Nephron progenitor cell (in vitro differentiated cells): ENCODE data around the gene RUNX1.

Experiments
- DNase-seq: peaks from one replicate; pipeline ENCODE4 v3.0.0; 2021
- H3K27ac Mint-ChIP-seq: 2 replicates; pipeline ENCODE4 v1.8.0; 2021; ENCODE audit warnings: mild to moderate bottlenecking, moderate library complexity, mixed read lengths
- H3K27me3 Mint-ChIP-seq: 2 replicates; pipeline ENCODE4 v1.8.0; 2021; ENCODE audit warnings: mild to moderate bottlenecking, low read depth, mixed read lengths; ENCODE audit not compliant: poor library complexity
- H3K36me3 Mint-ChIP-seq: 2 replicates; pipeline ENCODE4 v1.8.0; 2021; ENCODE audit warnings: low read depth, mixed read lengths
- H3K4me1 Mint-ChIP-seq: 2 replicates; pipeline ENCODE4 v1.8.0; 2021; ENCODE audit warnings: mixed read lengths
- H3K4me3 Mint-ChIP-seq: 2 replicates; pipeline ENCODE4 v1.8.0; 2021; ENCODE audit warnings: mild to moderate bottlenecking, moderate library complexity, mixed read lengths
- H3K9me3 Mint-ChIP-seq: 2 replicates; pipeline ENCODE4 v1.8.0; 2021; ENCODE audit warnings: mild to moderate bottlenecking, moderate library complexity, mixed read lengths
- CTCF ChIP-seq: fragments of 200-600 bp; sonication (generic); IDR thresholded peaks from 2 replicates; pipeline ENCODE4 v1.5.0; 2021; ENCODE audit warnings: antibody characterized with exemption

The RUNX1 gene

DNA sequence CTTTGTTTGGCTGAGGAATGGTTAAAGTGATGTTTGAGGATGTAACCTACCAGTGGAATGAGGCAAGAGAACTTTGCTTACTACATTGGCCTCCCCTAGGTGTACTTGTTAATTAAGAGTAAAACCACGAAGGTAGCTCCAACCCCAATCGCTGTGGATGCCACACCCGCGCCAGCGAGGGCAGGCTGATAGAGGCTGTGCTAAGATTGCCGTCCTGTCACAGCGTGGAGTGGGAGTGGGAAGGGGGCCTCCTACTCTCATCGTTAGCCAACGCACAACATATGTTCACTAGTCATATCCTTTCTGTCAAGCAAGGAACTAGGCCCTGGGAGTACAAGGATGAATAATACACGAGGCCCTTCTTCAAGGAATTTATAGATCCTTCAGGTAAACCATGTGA, 99.6 kb downstream of the RUNX1 start:
- Mint-ChIP-seq H3K4me3 (no peak overlapping the region), H3K9me3 (peaks cover under 1% of the 10 kb centered on the region), H3K27me3 (peaks cover 6% of the 10 kb centered on the region), H3K36me3 (no peaks in the 10 kb centered on the region), H3K27ac (no peak overlapping the region), H3K4me1 (peaks cover 4% of the 10 kb centered on the region)
- DNase-seq = no peak
- no peak for TF ChIP-seq CTCF

- Mint-ChIP-seq H3K27me3 (peaks cover 6% of the 10 kb centered on the region), H3K4me3 (no peak overlapping the region), H3K27ac (no peak overlapping the region), H3K9me3 (no peaks in the 10 kb centered on the region), H3K4me1 (peaks cover 4% of the 10 kb centered on the region), H3K36me3 (no peaks in the 10 kb centered on the region)
- TF ChIP-seq CTCF = no peak
- no peak for DNase-seq
Measured at GRCh38 chr21:34949030-34949429, 100.1 kb downstream of the RUNX1 start.

- Mint-ChIP-seq H3K27me3 (peaks cover 6% of the 10 kb centered on the region), H3K4me3 (no peak overlapping the region), H3K27ac (no peak overlapping the region), H3K36me3 (no peaks in the 10 kb centered on the region), H3K9me3 (no peaks in the 10 kb centered on the region), H3K4me1 (peaks cover 6% of the 10 kb centered on the region)
- no peak for TF ChIP-seq CTCF
- no peak for DNase-seq
Measured at GRCh38 chr21:34948157-34948556, 100.9 kb downstream of the RUNX1 start.

GRCh38 chr21:34946916-34947534, 102.1 kb downstream of the RUNX1 start:
- no peaks in the 10 kb centered on the region for H3K9me3 Mint-ChIP-seq
- H3K27me3 Mint-ChIP-seq = peaks cover 6% of the 10 kb centered on the region
- no peak overlapping the region for H3K4me3 Mint-ChIP-seq
- H3K27ac Mint-ChIP-seq = no peak overlapping the region
- no peak for TF ChIP-seq CTCF
- peaks cover 12% of the 10 kb centered on the region for H3K4me1 Mint-ChIP-seq
- no peaks in the 10 kb centered on the region for H3K36me3 Mint-ChIP-seq
- DNase-seq = no peak

- TF ChIP-seq CTCF = no peak
- H3K27me3 Mint-ChIP-seq = peaks cover 6% of the 10 kb centered on the region
- H3K36me3 Mint-ChIP-seq = no peaks in the 10 kb centered on the region
- DNase-seq = no peak
- peaks cover 12% of the 10 kb centered on the region for H3K4me1 Mint-ChIP-seq
- H3K4me3 Mint-ChIP-seq = no peak overlapping the region
- no peak overlapping the region for H3K27ac Mint-ChIP-seq
- no peaks in the 10 kb centered on the region for H3K9me3 Mint-ChIP-seq
Measured at GRCh38 chr21:34946385-34946840, 102.7 kb downstream of the RUNX1 start.

DNA sequence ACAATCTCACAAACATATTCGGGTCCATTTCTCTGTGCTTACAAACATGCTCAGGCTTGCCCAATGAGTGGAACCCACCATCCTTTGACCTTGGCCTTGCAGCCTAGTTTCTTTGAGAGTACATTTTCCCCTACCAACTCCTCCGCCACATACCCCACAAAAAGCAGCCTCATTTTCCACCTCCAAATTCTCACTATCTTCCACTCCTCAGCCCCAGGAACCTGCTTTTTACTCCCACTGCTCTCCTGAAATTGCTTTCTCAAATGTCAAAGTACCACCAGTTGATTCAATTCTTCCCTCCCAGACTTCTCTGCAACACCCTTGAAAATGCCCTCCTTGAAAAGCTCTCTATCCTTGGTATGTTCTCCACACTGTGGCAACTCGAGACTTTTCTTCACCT, 103.8 kb downstream of the RUNX1 start:
- no peak for DNase-seq
- peaks cover 8% of the 10 kb centered on the region for H3K27me3 Mint-ChIP-seq
- no peak for TF ChIP-seq CTCF
- no peaks in the 10 kb centered on the region for H3K36me3 Mint-ChIP-seq
- H3K9me3 Mint-ChIP-seq = no peaks in the 10 kb centered on the region
- H3K4me1 Mint-ChIP-seq = peaks cover 12% of the 10 kb centered on the region
- no peak overlapping the region for H3K27ac Mint-ChIP-seq
- no peak overlapping the region for H3K4me3 Mint-ChIP-seq
